Epithelial cell of prostate (primary cell): ENCODE measurements around the gene UBAP2L.
"Not testable (repeated sequence)": the region's sequence is repeated elsewhere in the genome, so short reads cannot be mapped to it uniquely, and the experiment has no call there.

Source experiments
- DNase-seq: peaks from one replicate; pipeline ENCODE4 v3.0.0-alpha.2; 2011; ENCODE audit warnings: low read depth, low spot score
- H3K27ac ChIP-seq: fragments of 450-650 bp; 2 replicates; pipeline ENCODE4 v1.5.1; 2017; ENCODE audit warnings: mild to moderate bottlenecking

UBAP2L gene

GRCh38 chr1:154193821-154194220 lies 26.9 kb upstream of the UBAP2L start:
- no peak for DNase-seq
- H3K27ac ChIP-seq: no peak overlapping the region

- DNase-seq: no peak
- no peak overlapping the region for H3K27ac ChIP-seq
These were observed 21.8 kb upstream of the UBAP2L start for GRCh38 chr1:154198756-154199562.

GRCh38 chr1:154199563-154199879 lies 21.2 kb upstream of the UBAP2L start:
- H3K27ac ChIP-seq: no peak overlapping the region

GRCh38 chr1:154205778-154206177 lies 15.0 kb upstream of the UBAP2L start:
- H3K27ac ChIP-seq, DNase-seq: not testable (repeated sequence)

More at GRCh38 chr1:154199563-154199879, 21.2 kb upstream of the UBAP2L start:
- DNase-seq: no peak

GRCh38 chr1:154206196-154206595 lies 14.6 kb upstream of the UBAP2L start, which contains the start of gene CFAP141:
Gene CFAP141 (minus strand): TSS chr1:154206333. CDS start chr1:154206307, 26 bp downstream.
- no peak for DNase-seq
- H3K27ac ChIP-seq: no peak within 1 kb of the TSS

- DNase-seq: no peak
- no peak overlapping the region for H3K27ac ChIP-seq
These were observed 13.5 kb upstream of the UBAP2L start for GRCh38 chr1:154207262-154207661.

GRCh38 chr1:154208677-154209388 lies 11.9 kb upstream of the UBAP2L start:
- H3K27ac ChIP-seq: no peak overlapping the region
- DNase-seq: no peak

- H3K27ac ChIP-seq: no peak overlapping the region
- DNase-seq: no peak
These were observed 8.7 kb upstream of the UBAP2L start for GRCh38 chr1:154212083-154212482.

GRCh38 chr1:154213274-154213673 lies 7.5 kb upstream of the UBAP2L start:
- no peak for DNase-seq
- peak overlapping the region; percentile 16 for H3K27ac ChIP-seq

GRCh38 chr1:154218545-154218944 lies 2.2 kb upstream of the UBAP2L start:
- H3K27ac ChIP-seq: no peak overlapping the region

GRCh38 chr1:154219541-154219940 lies 1.2 kb upstream of the UBAP2L start:
- DNase-seq: no peak
- peak overlapping the region; percentile 91 for H3K27ac ChIP-seq

More at GRCh38 chr1:154218545-154218944, 2.2 kb upstream of the UBAP2L start:
- DNase-seq: no peak

- H3K27ac ChIP-seq: peak overlapping the region; percentile 91
- DNase-seq: no peak
These were observed 169 bp downstream of the UBAP2L start for GRCh38 chr1:154220970-154221277.

GRCh38 chr1:154221278-154222001 lies 685 bp downstream of the UBAP2L start:
- peak overlapping the region; percentile 91 for H3K27ac ChIP-seq
- DNase-seq: no peak

GRCh38 chr1:154222518-154222917 lies 1.8 kb downstream of the UBAP2L start:
- no peak overlapping the region for H3K27ac ChIP-seq

GRCh38 chr1:154222918-154223317 lies 2.2 kb downstream of the UBAP2L start:
- no peak for DNase-seq
- H3K27ac ChIP-seq: no peak overlapping the region

More at GRCh38 chr1:154222518-154222917, 1.8 kb downstream of the UBAP2L start:
- DNase-seq: no peak

- DNase-seq: no peak
- H3K27ac ChIP-seq: no peak overlapping the region
These were observed 2.9 kb downstream of the UBAP2L start for GRCh38 chr1:154223621-154224020.

- DNase-seq: no peak
- H3K27ac ChIP-seq: no peak overlapping the region
These were observed 4.6 kb downstream of the UBAP2L start for GRCh38 chr1:154225370-154225769.

- not testable (repeated sequence) for H3K27ac ChIP-seq, DNase-seq
These were observed 10.4 kb downstream of the UBAP2L start for GRCh38 chr1:154231112-154231511.

- DNase-seq, H3K27ac ChIP-seq: not testable (repeated sequence)
These were observed 12.4 kb downstream of the UBAP2L start for GRCh38 chr1:154233127-154233526.

GRCh38 chr1:154236855-154237254 lies 16.1 kb downstream of the UBAP2L start:
- DNase-seq: no peak
- no peak overlapping the region for H3K27ac ChIP-seq

- H3K27ac ChIP-seq: no peak overlapping the region
- DNase-seq: no peak
These were observed 16.7 kb downstream of the UBAP2L start for GRCh38 chr1:154237435-154237834.
